GM12801 (cell line): ENCODE measurements around the gene PAX9.

ENCODE experiments used
- CTCF ChIP-seq: IDR thresholded peaks from one replicate; pipeline ENCODE4 v1.5.1; 2011; ENCODE audit warnings: control low read depth; ENCODE audit not compliant: insufficient read length; ENCODE audit errors: extremely low read depth

Gene PAX9

GRCh38 chr14:36662258-36662542 lies 540 bp downstream of the PAX9 start:
- no peak for TF ChIP-seq CTCF

- TF ChIP-seq CTCF: no peak
Measured at GRCh38 chr14:36662543-36663403, 1.1 kb downstream of the PAX9 start.

GRCh38 chr14:36663404-36664321 lies 2.0 kb downstream of the PAX9 start:
- no peak for TF ChIP-seq CTCF

GRCh38 chr14:36664322-36665193 lies 2.9 kb downstream of the PAX9 start:
- TF ChIP-seq CTCF: no peak

GRCh38 chr14:36665887-36666415 lies 4.3 kb downstream of the PAX9 start:
- TF ChIP-seq CTCF: no peak

- TF ChIP-seq CTCF: no peak
Measured at GRCh38 chr14:36666416-36667206, 5.0 kb downstream of the PAX9 start.
